ENCODE data around the gene EMC10.

EMC10 gene

GRCh38 chr19:50479761-50480251 lies 3.5 kb downstream of the EMC10 start:
- no peak for DNase-seq

- DNase-seq = no peak
These were observed 4.2 kb downstream of the EMC10 start for GRCh38 chr19:50480281-50481111.

- no peak for DNase-seq
These were observed 5.2 kb downstream of the EMC10 start for GRCh38 chr19:50481351-50482149.

GRCh38 chr19:50482271-50482855 lies 6.1 kb downstream of the EMC10 start:
- no peak for DNase-seq

- DNase-seq = no peak
These were observed 6.6 kb downstream of the EMC10 start for GRCh38 chr19:50482916-50483315.

- no peak for DNase-seq
These were observed 9.1 kb downstream of the EMC10 start for GRCh38 chr19:50485284-50485955.

- DNase-seq = peak; percentile 27
These were observed 10.7 kb downstream of the EMC10 start for GRCh38 chr19:50486823-50487515.

GRCh38 chr19:50488389-50489194 lies 12.3 kb downstream of the EMC10 start:
- DNase-seq = no peak

GRCh38 chr19:50489461-50490011 lies 13.2 kb downstream of the EMC10 start:
- DNase-seq = no peak

- DNase-seq = no peak
These were observed 14.1 kb downstream of the EMC10 start for GRCh38 chr19:50490411-50490811.

GRCh38 chr19:50490991-50491472 lies 14.7 kb downstream of the EMC10 start:
- DNase-seq = no peak

- peak; percentile 24 for DNase-seq
These were observed 16.2 kb downstream of the EMC10 start for GRCh38 chr19:50492303-50493052.

GRCh38 chr19:50493171-50493570 lies 16.9 kb downstream of the EMC10 start:
- DNase-seq = no peak

- no peak for DNase-seq
These were observed 18.1 kb downstream of the EMC10 start for GRCh38 chr19:50494186-50495019.

GRCh38 chr19:50495020-50495531 lies 18.8 kb downstream of the EMC10 start:
- DNase-seq = no peak

GRCh38 chr19:50496189-50497021 lies 20.1 kb downstream of the EMC10 start:
- DNase-seq = no peak

- no peak for DNase-seq
These were observed 20.7 kb downstream of the EMC10 start for GRCh38 chr19:50497022-50497405.
